C4-2B (cell line): ENCODE results near the gene NFE2L1.

Experiments
- ZFX ChIP-seq: fragments of 450-650 bp; IDR thresholded peaks from 2 replicates; pipeline ENCODE4 v1.6.1; 2017
- TF ChIP-seq, protein P1 (sequence below): fragments of 450-650 bp; conservative IDR thresholded peaks from 2 replicates; pipeline ENCODE4 v1.5.1; 2017; ENCODE audit warnings: mild to moderate bottlenecking

GRCh38 chr17:48030531-48030930 lies 17.6 kb upstream of the NFE2L1 start:
- TF ChIP-seq, protein P1, sequence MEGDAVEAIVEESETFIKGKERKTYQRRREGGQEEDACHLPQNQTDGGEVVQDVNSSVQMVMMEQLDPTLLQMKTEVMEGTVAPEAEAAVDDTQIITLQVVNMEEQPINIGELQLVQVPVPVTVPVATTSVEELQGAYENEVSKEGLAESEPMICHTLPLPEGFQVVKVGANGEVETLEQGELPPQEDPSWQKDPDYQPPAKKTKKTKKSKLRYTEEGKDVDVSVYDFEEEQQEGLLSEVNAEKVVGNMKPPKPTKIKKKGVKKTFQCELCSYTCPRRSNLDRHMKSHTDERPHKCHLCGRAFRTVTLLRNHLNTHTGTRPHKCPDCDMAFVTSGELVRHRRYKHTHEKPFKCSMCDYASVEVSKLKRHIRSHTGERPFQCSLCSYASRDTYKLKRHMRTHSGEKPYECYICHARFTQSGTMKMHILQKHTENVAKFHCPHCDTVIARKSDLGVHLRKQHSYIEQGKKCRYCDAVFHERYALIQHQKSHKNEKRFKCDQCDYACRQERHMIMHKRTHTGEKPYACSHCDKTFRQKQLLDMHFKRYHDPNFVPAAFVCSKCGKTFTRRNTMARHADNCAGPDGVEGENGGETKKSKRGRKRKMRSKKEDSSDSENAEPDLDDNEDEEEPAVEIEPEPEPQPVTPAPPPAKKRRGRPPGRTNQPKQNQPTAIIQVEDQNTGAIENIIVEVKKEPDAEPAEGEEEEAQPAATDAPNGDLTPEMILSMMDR = no peak
- no peak for TF ChIP-seq ZFX
